Fibroblast of skin of right biceps (primary cell): ENCODE data around the gene IFITM1.
"Not testable (repeated sequence)": the region's sequence is repeated elsewhere in the genome, so short reads cannot be mapped to it uniquely, and the experiment has no call there.

Experiments used
- DNase-seq: peaks from one replicate; pipeline ENCODE4 v3.0.0-alpha.2; 2013

Gene IFITM1

GRCh38 chr11:350723-351255, 36.9 kb downstream of the IFITM1 start:
- no peak for DNase-seq

DNA sequence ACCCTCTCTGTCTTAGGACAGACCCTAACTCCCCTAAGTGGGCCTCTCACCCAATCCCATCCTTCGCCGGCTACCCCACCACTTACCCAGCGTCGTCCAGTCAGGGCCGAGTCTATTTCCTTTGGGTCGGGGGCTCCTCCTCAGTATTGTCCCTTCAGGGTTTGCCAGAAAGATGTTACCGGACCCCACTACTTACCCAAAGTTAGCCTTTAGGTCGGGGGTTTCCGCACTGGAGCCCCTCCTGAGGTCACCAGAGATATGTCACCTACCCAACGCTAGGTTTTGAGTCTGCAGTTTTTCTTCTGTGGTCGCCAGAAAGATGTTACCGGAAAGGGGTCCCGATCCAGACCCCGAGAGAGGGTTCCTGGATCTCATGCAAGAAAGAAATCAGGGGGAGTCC, 37.6 kb downstream of the IFITM1 start:
- DNase-seq = no peak

DNA sequence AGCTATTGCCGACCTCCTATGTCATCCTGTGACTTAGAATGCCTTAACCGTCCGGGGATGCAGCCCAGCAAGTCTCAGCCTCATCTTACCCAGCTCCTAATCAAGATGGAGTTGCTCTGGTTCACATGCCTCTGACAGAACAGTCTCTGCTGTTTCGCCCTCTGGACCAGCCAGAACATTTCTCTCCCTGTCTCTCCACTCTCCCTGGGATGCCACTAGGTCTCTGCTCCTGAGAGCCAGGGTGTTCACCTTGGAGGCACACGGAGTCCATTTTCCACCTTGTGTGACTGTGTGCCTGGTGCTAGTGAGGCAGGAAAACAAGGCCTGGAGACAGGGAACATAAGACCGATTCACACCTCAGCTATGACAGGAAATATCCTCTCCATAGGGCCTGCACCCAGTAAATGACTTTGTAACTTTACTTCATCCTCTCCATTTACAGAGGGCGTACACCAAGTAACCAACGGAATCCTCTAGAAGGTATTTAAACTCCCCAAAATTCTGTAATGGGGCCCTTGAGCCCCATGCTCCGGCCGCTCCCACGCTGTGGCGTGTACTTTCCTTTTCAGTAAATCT, 38.7 kb downstream of the IFITM1 start:
- DNase-seq = no peak

DNA sequence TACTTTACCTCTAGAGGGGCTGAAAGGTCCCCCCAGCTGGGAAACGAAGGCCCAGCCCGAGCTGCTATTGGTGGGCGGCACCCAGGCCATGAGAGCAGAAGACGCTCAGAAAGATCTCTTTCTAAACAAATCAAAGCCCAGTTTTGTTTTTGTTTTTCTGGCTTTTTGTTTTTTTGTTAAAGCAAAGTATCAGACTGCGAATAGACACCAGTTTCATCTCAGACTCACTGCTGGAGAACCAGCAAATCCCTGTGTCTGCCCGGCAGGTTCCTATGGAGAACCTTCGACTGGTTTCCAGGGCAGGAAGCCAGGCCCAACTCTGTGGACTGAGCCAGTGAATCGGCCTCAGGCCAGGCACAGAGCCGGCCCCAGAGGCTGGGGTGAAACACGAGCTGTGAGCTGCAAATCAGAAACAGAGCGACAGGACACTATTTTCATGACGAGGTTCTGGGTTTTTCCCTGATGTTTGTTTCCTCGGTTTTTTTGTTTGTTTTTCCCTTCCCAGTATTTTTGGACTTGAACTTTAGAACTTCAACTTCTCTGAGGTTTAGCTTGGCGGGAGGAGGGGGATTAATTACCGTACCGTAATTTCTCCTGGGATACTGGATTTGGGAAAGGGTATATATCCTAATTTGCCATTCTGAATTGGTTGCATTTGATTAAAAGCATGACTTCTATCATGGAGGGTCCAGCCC, 39.5 kb downstream of the IFITM1 start:
- peak; percentile 67 for DNase-seq

DNA sequence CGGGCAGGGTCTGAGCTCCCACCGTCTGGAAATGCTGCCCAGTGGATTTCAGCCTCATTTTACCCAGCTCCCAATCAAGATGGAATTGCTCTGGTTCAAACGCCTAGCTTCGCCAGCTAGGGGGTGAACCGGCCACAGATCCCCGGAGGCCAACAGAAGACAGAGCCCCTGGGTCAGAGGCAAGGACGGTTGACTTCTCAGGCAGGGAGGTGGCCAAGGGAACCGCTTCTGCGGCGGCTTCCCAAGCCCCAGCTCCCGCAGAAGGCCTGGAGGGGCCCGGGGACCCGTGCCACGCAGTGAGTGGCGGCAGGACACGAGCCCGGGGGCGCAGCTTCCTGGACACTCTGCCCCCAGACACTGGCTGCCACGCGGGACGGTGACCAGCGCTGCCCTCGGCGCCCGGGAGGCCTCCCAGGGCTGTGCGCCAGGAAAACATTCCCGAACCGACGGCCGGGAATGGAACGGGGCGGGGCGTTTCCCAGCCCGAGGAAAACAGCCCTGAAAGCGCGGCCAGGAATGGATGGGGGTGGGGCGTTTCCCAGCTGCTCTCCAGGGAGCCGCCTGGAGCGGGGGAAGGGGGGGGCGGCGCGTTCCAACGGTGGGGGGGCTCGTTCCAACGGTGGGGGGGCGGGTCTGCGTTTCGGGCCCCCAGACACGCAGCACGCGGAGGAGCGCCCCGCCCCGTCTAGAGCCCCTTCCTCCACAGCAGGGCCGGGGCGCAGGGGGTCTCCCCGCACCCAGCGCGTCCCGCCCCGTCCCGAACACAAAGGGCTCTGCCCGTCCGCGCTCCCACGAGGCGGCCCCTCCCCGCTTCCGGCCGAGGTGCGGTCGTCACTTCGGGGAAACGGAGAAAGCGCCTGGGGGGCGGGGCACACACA, 42.0 kb downstream of the IFITM1 start:
- DNase-seq = peak; percentile 97

GRCh38 chr11:356610-357009, 42.8 kb downstream of the IFITM1 start:
- no peak for DNase-seq

- no peak for DNase-seq
Observed at GRCh38 chr11:357582-357981, 43.7 kb downstream of the IFITM1 start.

DNA sequence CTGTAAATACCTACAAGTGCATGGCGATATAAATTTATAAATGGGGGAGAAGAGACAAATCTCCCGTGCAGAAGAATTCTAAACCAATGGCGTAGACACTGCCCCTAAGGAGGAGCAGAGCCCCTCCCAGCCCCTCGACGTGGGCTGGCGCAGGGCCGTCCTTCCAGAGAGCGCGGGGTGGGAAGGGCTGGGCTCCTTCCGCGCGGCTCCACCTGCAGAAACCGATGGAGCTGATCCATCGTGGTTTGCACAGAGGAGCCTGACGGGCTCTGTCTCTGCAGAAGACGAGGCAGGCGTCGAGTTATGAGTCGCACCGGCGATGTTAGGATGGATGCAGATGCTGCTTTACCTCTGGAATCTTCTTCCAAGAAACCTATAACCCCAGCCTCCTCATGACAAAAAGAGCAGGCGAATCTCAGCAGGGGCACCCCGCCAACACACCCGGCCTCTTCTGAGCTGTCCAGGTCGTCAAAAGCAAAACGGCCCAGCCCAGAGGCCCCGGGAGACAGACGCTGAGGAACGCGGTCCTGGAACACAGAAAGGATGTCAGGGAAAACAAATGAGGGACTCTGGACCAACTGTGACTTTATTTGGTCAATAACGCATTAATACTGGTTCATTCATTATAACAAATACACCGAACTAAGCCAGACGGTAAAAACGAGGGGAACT, 44.4 kb downstream of the IFITM1 start:
- DNase-seq = no peak

GRCh38 chr11:359181-359714, 45.4 kb downstream of the IFITM1 start:
- DNase-seq = peak; percentile 20

DNA sequence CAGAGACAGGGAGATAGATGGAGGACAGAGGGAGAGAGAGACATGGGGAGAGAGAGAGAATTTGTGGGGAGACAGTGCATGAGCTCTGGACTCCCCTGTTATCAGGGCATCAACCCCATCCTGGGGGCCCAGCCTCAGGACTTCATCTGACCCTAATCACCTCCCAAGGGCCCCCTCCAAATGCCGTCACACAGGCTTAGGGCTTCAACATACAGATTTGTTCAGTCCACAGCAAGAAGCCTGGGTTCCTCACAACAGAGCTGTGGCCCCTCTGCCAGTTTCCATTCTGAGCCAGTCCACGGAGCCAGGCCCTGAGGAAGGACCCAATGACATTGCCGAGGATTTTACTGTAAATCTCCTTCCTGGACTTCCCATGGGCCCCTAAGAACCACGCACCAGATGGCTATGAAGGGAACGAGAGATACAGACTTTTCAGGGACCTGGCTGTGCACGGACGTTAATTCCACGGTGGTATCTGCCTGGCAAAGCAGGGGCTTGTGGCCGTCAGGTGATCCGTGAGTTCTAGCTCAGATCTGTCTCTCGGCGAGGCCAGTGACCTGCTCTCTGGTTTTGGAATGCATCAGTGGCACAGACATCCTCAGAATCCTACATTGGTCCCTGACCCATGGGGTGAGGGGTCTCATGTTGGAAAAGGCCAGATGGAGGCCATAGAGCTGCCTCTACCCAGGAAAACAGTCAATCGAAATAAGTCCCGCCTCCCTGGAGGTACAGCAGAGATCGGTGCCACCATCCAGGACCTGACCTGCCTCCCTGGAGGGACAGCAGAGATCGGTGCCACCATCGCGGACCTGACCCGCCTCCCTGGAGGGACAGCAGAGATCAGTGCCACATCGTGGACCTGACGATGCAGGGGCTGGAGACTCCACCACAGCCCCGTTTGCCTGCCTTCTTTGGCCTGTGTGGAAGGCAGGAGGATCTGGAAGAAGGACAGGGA, 46.8 kb downstream of the IFITM1 start:
- DNase-seq = no peak

DNA sequence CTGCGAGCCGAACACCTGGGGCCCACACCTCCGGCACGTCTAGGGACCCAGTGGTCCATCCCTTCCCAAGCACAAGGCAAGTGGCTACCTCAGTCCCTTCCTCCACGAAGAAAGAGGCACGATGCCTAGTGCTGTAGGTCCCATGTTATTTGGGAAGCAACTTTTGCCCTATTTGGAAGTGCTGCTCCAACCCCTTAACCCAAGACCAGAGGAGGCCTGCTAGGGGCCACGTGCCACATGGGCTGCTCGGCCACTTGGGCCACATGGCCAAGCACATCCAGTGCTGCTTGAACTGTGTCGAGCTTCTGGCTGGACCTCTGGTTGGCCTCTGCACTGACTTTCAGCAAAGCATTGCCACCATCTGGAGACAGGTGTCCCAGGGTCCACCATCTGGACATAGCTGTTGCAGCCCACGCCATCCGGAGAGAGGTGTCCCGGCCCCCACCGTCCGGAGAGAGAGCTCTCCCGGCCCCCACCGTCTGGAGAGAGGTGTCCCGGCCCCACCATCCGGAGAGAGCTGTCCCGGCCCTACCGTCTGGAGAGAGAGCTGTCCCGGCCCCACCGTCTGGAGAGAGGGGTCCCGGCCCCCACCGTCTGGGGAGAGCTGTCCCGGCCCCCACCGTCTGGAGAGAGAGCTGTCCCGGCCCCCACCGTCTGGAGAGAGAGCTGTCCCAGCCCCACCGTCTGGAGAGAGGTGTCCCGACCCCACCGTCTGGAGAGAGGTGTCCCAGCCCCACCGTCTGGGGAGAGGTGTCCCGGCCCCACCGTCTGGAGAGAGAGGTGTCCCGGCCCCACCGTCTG, 49.0 kb downstream of the IFITM1 start:
- no peak for DNase-seq

- not testable (repeated sequence) for DNase-seq
Observed at GRCh38 chr11:363443-363805, 49.6 kb downstream of the IFITM1 start.

DNA sequence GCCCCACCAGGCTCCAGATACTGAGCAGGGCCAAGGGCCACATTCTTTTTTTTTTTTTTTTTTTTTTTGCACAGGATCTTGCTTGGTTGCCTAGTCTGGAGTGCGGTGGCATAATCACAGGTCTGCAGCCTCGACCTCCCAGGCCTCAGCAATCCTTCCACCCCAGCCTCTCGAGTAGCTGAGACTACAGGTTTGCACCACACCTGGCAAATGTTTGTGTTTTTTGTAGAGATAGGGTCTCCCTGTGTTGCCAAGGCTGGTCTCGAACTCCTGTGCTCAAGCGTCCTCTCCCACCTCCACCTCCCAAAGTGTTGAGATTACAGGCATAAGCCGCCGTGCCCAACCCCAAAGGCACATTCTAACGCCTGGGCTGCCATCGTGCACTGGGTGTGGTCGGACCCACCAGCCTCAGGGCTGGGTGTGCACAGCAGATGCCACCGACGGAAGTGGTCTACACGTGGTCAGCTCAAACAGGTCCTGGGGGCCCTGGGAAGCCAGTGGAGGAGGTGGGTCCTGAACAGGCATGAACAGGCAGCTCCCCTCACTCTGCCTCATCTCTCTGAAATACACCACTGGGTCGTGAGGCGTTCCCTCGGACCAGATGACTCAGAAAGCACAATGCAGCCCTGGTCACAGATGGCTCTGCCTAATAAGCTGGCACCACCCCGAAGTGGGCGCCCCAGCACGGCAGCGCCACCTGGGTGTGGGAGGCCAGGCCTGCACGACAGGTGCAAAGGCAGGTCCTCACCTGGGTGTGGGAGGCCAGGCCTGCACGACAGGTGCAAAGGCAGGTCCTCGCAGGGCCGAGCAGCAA, 50.3 kb downstream of the IFITM1 start:
- peak; percentile 38 for DNase-seq
